PC-3 (cell line): Measurements from ENCODE around the gene ARHGAP42.

ENCODE experiments used
- CTCF ChIP-seq: fragments of 300-600 bp; sonication (generic); conservative IDR thresholded peaks from 2 replicates; pipeline ENCODE4 v1.5.1; 2017; ENCODE audit warnings: antibody characterized with exemption, low read depth, mild to moderate bottlenecking, low read length
- EZH2 ChIP-seq: fragments of 300-600 bp; sonication (generic); IDR thresholded peaks from one replicate; pipeline ENCODE4 v1.6.1; 2017; ENCODE audit warnings: antibody characterized with exemption, mild to moderate bottlenecking, low read length; ENCODE audit not compliant: unreplicated experiment

GRCh38 chr11:100817620-100818019 lies 130.5 kb downstream of the ARHGAP42 start:
- TF ChIP-seq CTCF (peak; percentile 45), EZH2 (no peak)
